GM18951 (cell line): ENCODE results near the gene IFT27.

ENCODE experiments used
- POLR2A ChIP-seq: IDR thresholded peaks from 4 replicates; pipeline ENCODE4 v1.6.1; 2011; ENCODE audit warnings: mild to moderate bottlenecking; ENCODE audit not compliant: insufficient read length, insufficient read depth; ENCODE audit errors: extremely low read depth
- in situ Hi-C: fragments of 300-500 bp; cut with MboI; formaldehyde crosslinking; loops from one replicate; pipeline ENCODE4 v1.12.0; 2022; ENCODE audit warnings: low sequenced_read_pairs, mixed read lengths, inconsistent platforms; ENCODE audit not compliant: unreplicated experiment

The IFT27 gene

GRCh38 chr22:36809351-36809750 is 33.4 kb upstream of the IFT27 start:
- in situ Hi-C loops = no loop called here
- TF ChIP-seq POLR2A = no peak

DNA sequence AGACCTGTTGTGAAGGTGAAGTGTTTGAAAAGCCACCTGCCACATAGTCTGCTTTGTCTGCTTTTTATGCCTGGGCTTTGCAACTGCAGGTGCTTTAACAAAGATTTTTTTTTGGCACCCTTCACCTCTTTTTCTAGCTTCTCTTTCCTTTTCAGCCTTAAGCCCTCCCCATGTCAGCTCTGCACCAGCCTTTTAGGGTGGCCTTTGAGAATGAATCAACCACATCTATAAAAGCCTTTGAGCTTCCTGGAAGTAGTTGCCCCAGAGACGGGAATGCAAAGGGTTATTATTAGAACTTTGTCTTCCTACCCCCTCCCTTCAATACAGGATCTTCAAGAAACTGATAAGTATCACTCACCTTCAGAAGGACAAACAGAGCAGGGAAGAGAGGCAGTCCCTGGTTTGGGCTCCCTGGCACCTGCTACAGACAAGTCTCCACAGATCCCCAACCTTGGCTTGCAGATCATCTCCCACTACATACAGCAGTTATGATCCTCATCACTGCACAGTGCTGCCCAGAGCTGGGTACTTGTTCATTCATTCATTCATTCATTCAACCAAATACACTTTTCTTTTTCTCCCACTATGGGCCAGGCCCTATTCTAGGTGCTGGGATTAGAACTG is 32.9 kb upstream of the IFT27 start:
- in situ Hi-C loops = no loop called here
- TF ChIP-seq POLR2A = no peak

DNA sequence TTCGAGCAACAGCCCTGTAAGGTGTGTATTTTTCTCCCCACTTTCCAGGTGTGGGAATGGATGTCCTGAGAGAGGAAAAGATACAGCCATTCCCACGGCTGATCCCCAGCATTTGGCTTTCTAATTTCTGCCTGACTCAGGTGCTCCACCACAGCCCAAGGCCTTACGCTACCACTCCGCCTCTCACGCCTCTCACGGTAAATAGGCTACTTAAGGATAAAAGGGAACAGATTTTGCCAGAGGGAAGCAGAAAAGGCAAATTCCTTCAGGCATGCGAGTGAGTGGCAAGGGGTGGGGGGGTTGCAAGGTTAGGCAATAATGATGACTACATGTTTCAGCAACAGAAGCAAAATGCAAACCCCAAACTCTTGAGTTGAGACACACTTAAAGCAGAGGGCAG is 31.7 kb upstream of the IFT27 start:
- TF ChIP-seq POLR2A = no peak
- in situ Hi-C loops = no loop called here

- no peak for TF ChIP-seq POLR2A
- in situ Hi-C loops = no loop called here
Measured at GRCh38 chr22:36806835-36807234, 30.9 kb upstream of the IFT27 start.

DNA sequence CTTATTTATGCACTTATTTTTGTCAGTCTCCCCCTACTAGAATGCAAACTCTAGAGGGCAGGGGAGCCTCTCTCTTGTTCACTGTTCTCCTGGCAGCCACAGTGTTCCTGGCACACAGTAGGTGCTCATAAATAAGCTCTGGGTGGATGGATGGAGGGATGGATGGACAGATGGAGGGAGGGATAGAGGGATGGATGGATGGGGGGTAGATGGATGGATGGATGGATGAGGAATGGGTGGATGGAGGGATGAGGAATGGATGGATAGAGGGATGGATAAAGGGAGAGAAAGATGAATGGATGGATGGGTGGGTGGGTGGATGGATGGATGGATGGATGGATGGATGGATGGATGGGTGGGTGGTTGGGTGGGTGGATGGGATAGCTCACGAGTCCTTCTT is 27.4 kb upstream of the IFT27 start:
- in situ Hi-C loops = no loop called here
- no peak for TF ChIP-seq POLR2A

DNA sequence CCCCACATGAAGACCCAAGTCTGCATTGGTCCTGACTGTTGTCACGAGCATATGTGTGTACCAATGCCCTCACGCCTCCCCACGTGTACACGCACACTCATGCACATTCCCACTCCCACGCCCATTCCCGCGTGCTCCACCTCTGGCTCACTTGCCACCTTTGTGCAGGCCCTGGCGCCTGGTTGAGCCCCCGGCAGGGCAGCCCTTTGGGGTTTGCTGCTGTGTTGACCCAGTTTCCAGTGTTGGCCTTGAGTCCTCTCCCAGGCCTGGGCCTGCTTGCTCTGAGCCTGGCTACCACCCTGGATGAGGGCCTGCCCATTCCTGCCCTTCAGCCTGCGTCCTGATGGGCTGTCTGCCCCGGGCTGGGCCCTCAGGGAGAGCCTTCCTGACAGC is 22.8 kb upstream of the IFT27 start:
- in situ Hi-C loops = no loop called here
- TF ChIP-seq POLR2A = no peak

DNA sequence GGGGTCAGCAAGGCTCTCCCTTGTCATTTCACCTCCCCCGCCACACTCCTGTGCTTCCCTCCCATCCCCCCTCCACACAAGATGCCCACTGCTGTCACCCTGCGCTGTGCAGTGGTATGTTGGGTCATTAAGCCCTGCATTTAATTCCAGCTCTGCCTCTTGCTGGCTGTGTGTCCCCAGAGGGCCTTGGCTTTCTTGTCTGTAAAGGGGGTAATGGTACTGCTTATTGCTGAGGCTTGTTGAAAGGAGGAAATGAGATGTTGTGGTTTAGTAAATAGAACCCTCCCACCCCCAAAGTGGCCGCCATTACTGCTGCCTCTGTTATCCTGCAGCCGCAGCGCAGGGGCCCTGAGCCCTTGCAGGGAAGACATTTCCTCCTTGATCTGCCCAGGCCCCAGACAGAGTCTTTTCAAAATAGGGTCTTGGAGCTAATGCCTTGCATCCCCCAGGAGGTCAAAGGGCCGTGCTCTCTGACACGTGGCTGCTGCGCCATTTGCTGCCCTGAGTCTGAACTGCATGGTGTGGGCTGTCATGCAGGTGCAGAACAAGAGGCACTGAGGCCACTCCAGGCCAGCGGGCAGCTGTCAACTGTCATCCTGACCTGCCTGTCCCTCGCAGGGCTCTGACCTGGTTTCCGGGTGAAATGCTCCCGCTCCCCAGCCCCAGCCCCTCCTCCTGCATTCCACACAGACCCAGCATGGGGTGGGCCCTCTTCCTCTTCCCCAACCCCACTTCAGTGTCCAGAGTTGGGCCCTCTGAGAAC is 22.2 kb upstream of the IFT27 start:
- TF ChIP-seq POLR2A = no peak
- in situ Hi-C loops = no loop called here

- in situ Hi-C loops = no loop called here
- no peak for TF ChIP-seq POLR2A
Measured at GRCh38 chr22:36797374-36797773, 21.5 kb upstream of the IFT27 start.

DNA sequence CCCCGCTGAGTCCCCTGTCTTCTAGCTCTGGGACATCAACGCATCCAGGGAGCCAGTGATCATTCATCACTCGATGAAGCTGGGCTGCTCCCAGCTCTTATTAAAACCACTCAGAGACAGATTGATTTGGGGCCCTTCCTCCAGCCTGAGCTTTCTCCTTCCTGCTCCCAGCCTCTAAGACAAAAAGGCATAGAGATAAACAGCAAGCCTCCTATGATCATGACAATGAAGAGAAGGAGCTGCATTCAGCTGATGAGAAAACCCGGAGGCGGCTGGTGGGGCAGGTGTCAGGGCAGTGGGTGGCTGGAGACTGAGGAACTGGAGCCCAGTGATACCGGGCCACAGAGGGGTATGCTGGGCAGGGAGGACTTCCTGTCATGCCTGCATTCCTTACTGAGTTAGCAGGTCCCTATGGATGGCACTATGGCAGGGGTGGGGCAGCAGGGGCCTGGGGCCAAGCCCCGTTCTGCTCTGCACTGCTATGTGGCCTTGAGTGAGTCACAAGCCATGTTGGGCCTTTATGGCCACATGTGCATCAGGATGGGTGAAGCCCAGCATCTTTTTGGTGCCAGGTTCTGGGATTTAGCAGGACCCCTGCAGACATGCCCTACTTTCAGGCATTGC is 20.7 kb upstream of the IFT27 start:
- in situ Hi-C loops = no loop called here
- no peak for TF ChIP-seq POLR2A

GRCh38 chr22:36795633-36796032 is 19.7 kb upstream of the IFT27 start:
- TF ChIP-seq POLR2A = no peak
- in situ Hi-C loops = no loop called here

- in situ Hi-C loops = no loop called here
- no peak for TF ChIP-seq POLR2A
Measured at GRCh38 chr22:36790648-36791047, 14.7 kb upstream of the IFT27 start.

DNA sequence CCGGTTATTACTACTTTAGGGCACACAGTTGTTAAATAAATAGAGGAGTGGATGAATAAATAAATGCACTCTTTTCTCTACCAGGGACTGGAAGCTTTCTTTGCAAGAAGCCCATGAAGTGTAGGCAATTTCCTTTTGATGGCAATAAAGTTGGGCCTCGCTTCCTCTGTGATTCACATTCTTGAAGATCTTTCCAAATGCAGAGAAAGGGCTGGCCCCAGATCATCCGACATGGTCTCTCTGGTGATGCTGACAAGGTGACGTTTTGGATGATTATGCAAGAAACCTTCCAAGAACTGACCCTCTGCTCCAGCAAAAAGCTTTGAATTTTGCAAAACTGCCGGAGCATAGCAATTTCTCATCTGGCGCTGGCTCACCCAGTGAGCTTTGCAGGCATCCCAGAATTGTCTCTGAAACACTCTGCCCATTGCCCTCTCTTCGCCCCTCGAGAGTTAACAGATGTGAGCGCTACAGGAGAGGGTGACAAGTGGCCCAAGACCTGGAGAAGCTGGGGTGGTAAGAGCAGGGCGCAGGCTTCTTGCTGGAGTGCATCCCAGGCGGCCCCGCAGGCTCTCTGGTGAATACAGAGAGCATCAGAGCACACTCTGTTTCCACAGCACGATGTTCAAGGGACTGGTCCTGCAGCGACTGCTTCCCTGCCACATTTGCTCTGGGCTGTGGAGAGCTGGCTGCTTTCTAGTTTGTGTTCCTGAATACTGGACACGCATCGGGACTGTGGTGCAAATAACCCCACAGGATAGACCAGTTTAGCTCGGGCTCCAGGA is 11.5 kb upstream of the IFT27 start:
- TF ChIP-seq POLR2A = no peak
- in situ Hi-C loops = no loop called here

- no peak for TF ChIP-seq POLR2A
- in situ Hi-C loops = no loop called here
Measured at GRCh38 chr22:36783743-36784142, 7.8 kb upstream of the IFT27 start.
